RWPE2 (cell line): ENCODE results near the gene DMWD.

Experiments used
- ATAC-seq: fragments of 200-7000 bp; cut with Tn5 transposase; 3 replicates; pipeline ENCODE4 v1.9.1; 2021; ENCODE audit warnings: low read depth
- DNase-seq: peaks from one replicate; pipeline ENCODE4 v3.0.0-alpha.2; 2020; ENCODE audit warnings: low spot score
- H3K27ac ChIP-seq: fragments of 450-650 bp; 2 replicates; pipeline ENCODE4 v1.5.1; 2017; ENCODE audit warnings: mild to moderate bottlenecking; ENCODE audit not compliant: poor library complexity, severe bottlenecking
- H3K27me3 ChIP-seq: fragments of 250-450 bp; sonication (Bioruptor Pico); 2 replicates; pipeline ENCODE4 v1.5.1; 2021; ENCODE audit warnings: mild to moderate bottlenecking, moderate library complexity; ENCODE audit not compliant: insufficient read depth, poor library complexity, severe bottlenecking
- H3K36me3 ChIP-seq: fragments of 250-450 bp; sonication (Bioruptor Pico); 2 replicates; pipeline ENCODE4 v1.5.1; 2020; ENCODE audit warnings: low read depth, mild to moderate bottlenecking, moderate library complexity
- H3K4me1 ChIP-seq: fragments of 250-450 bp; sonication (Bioruptor Pico); 2 replicates; pipeline ENCODE4 v1.5.1; 2021; ENCODE audit warnings: mild to moderate bottlenecking, moderate library complexity; ENCODE audit not compliant: insufficient read depth, poor library complexity, severe bottlenecking
- H3K4me3 ChIP-seq: fragments of 250-450 bp; sonication (Bioruptor Pico); 2 replicates; pipeline ENCODE4 v1.5.1; 2021; ENCODE audit warnings: mild to moderate bottlenecking, moderate library complexity; ENCODE audit not compliant: severe bottlenecking
- H3K9me3 ChIP-seq: fragments of 250-450 bp; sonication (Bioruptor Pico); 2 replicates; pipeline ENCODE4 v1.5.1; 2021; ENCODE audit warnings: mild to moderate bottlenecking, moderate library complexity; ENCODE audit not compliant: severe bottlenecking
- TF ChIP-seq, protein P1 (sequence below): fragments of 450-650 bp; IDR thresholded peaks from one replicate; pipeline ENCODE4 v1.5.1; 2017; ENCODE audit warnings: mild to moderate bottlenecking, moderate library complexity; ENCODE audit not compliant: poor library complexity, severe bottlenecking

The DMWD gene

DNA sequence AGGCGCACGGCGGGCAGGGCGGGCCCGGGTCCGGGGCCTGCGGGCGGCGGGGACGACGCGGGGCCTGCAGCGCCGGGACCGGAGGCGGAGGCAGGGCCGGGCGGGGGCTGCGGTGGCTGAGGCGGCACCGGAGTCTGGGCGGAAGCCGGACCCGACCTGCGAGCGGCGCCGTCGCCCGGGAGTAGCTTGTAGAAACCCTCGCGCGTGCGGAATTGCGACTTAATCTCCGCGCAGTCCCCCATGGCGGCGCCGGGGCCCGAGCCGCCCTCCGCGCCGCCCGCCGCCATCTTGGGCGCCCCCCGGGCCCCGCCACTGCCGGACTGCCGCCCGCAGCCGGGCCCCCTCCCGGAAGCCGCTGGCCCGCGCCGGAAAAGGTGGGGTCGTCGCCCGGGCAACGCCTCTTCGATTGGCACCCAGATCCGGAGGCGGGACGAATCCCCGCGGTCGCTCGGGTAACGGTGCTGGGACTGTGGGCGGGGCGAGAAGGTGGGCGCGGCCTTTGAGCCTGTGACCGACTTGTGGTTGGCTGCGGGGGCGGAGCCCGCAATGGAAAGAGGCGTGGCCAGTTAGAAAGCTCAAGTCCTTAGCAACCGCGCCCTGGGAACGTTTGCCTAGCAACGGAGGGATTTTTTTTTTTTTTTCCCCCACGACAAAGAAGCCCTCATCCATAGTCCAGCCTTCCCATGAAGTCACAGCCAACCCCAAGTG, at the start of gene DMWD:
Gene DMWD (minus strand): TSS at position 376 of the 708 bp plus-strand sequence. CDS start 89 bp downstream, at position 287.
- Histone ChIP-seq H3K27me3 (no peaks in the 10 kb centered on the region), H3K27ac (peak within 1 kb of the TSS; percentile 70), H3K36me3 (peaks cover 27% of the 10 kb centered on the region), H3K9me3 (no peaks in the 10 kb centered on the region), H3K4me1 (peaks cover 3% of the 10 kb centered on the region), H3K4me3 (peak within 1 kb of the TSS; percentile 93)
- TF ChIP-seq, protein P1, sequence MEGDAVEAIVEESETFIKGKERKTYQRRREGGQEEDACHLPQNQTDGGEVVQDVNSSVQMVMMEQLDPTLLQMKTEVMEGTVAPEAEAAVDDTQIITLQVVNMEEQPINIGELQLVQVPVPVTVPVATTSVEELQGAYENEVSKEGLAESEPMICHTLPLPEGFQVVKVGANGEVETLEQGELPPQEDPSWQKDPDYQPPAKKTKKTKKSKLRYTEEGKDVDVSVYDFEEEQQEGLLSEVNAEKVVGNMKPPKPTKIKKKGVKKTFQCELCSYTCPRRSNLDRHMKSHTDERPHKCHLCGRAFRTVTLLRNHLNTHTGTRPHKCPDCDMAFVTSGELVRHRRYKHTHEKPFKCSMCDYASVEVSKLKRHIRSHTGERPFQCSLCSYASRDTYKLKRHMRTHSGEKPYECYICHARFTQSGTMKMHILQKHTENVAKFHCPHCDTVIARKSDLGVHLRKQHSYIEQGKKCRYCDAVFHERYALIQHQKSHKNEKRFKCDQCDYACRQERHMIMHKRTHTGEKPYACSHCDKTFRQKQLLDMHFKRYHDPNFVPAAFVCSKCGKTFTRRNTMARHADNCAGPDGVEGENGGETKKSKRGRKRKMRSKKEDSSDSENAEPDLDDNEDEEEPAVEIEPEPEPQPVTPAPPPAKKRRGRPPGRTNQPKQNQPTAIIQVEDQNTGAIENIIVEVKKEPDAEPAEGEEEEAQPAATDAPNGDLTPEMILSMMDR: no peak
- ATAC-seq (peak; percentile 94), DNase-seq (peak; percentile 99)

DNA sequence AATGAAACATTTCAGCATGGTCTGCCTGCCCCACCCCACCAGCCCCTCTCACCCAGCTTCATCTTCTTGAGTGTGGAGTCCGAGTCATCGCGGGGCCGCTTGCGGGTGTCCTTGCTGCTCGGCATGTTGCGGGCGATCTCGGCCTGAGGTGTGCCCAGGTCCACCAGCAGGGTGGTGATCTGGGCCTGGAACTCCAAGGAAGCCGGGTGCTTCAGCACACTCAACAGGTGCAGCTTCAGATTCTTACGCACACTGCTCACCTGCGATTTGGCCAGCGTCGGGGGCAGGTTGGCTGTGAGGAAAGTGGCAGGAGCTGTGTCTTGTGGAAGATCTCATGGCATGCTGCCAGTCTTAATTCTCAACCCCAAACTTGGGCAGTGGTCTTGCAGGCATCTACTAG, 49.6 kb upstream of the DMWD start:
- DNase-seq (no peak), ATAC-seq (no peak)
- Histone ChIP-seq H3K27me3 (no peaks in the 10 kb centered on the region), H3K4me1 (no peaks in the 10 kb centered on the region), H3K9me3 (no peaks in the 10 kb centered on the region), H3K4me3 (no peak overlapping the region), H3K27ac (no peak overlapping the region), H3K36me3 (peaks cover 93% of the 10 kb centered on the region)
- TF ChIP-seq, protein P1: no peak

DNA sequence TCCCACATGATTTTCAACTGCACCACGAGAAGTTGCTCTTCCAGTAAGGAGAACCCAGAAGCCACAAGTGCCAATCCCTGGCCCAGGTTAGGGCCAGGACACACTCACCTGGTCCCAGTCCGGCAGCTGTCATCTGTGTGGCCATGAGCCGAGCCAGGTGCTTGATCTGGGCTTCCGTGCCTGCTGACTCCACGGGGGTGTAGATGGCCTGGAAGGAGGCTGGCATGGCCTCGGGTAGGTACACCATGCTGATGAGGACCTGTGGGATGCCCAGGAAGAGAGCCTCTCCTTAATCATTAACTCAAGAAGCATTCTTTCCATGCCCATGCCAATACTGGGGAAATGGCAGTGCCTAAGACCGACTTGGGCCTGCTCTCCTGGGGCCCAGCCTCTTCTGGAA, 42.3 kb upstream of the DMWD start:
- DNase-seq (no peak), ATAC-seq (no peak)
- H3K4me3 ChIP-seq: no peak overlapping the region
- TF ChIP-seq, protein P1: no peak
- H3K27ac ChIP-seq: no peak overlapping the region
- H3K4me1 ChIP-seq: no peaks in the 10 kb centered on the region
- no peaks in the 10 kb centered on the region for H3K27me3 ChIP-seq
- H3K9me3 ChIP-seq: no peaks in the 10 kb centered on the region
- H3K36me3 ChIP-seq: peaks cover 95% of the 10 kb centered on the region

DNA sequence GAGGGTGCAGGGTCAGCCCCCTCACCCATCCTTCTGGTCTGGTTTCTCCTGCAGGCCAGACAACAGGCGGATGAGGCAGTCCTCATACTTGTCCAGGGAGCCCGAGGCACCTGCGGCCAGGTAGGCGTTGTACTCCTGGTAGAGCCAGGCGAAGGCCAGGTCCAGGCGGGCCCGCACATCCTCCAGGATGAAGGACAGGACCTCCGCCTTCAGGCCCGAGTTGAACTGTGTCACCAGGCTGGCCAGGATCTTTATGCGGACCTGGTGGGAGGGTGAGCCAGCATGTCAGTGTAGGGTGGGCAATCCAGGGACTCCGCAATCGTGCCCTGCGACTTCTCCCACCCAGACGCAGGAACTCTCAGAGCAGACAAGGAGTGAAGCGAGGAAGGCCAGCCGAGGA, 36.3 kb upstream of the DMWD start:
- Histone ChIP-seq H3K27ac (no peak overlapping the region), H3K27me3 (no peaks in the 10 kb centered on the region), H3K4me3 (no peak overlapping the region), H3K4me1 (peaks cover 5% of the 10 kb centered on the region), H3K36me3 (peaks cover 83% of the 10 kb centered on the region), H3K9me3 (no peaks in the 10 kb centered on the region)
- DNase-seq: no peak
- TF ChIP-seq, protein P1: no peak
- ATAC-seq: no peak

DNA sequence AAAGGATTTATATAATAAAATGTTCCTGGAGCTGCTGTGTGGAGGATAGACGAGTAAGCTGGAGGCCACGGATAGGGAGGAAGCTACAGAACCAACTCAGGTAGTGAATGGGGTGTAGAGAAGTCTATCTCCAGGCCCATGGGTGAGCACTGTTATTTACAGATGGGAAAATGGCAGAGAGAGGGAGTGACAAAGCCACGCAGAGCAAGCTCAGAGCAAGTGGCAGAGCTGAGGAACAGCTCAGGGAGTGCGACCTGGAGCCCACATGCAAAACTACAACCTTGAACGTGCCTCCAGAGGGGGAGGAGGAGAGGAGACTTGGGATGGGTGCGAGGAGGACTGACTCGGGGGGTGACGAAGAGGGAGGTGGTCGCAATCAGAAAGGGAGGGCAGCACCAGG, 35.9 kb upstream of the DMWD start:
- Histone ChIP-seq H3K9me3 (no peaks in the 10 kb centered on the region), H3K4me3 (no peak overlapping the region), H3K36me3 (peaks cover 79% of the 10 kb centered on the region), H3K4me1 (peaks cover 5% of the 10 kb centered on the region), H3K27me3 (no peaks in the 10 kb centered on the region), H3K27ac (no peak overlapping the region)
- ATAC-seq (no peak), DNase-seq (no peak)
- TF ChIP-seq, protein P1: no peak
